ENCODE data around the gene RNF19B.

DNA sequence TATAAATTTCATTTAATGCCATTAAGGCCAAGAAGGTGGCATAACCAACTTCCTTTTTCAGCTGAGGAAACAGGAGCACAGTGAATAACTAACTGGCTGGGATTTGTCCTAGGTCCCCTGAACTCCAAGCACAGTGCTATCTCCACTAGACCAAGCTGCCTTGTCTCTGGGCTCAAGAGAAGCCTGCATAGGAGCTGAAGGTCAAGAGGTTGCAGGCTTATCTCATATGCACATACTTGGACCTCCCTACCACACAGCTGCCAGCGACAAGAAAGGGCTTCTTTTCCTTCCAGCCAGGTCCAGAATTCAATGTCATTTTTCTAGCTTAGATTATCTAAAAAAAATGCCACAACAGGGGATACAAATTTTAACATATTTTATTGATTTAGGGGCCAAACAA lies 45.0 kb upstream of the RNF19B start:
- TF ChIP-seq, protein P1, sequence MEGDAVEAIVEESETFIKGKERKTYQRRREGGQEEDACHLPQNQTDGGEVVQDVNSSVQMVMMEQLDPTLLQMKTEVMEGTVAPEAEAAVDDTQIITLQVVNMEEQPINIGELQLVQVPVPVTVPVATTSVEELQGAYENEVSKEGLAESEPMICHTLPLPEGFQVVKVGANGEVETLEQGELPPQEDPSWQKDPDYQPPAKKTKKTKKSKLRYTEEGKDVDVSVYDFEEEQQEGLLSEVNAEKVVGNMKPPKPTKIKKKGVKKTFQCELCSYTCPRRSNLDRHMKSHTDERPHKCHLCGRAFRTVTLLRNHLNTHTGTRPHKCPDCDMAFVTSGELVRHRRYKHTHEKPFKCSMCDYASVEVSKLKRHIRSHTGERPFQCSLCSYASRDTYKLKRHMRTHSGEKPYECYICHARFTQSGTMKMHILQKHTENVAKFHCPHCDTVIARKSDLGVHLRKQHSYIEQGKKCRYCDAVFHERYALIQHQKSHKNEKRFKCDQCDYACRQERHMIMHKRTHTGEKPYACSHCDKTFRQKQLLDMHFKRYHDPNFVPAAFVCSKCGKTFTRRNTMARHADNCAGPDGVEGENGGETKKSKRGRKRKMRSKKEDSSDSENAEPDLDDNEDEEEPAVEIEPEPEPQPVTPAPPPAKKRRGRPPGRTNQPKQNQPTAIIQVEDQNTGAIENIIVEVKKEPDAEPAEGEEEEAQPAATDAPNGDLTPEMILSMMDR (IDR thresholded peaks at IDR 0.05; ENCODE audit: insufficient read depth, low read depth, low read length) = no peak
- TF ChIP-seq EZH2 (IDR thresholded peaks at IDR 0.05; ENCODE audit: insufficient read depth, low read length) = no peak
